ENCODE results near the gene MPZL2.
"Not testable (repeated sequence)": the region's sequence is repeated elsewhere in the genome, so short reads cannot be mapped to it uniquely, and the experiment has no call there.

Gene MPZL2

GRCh38 chr11:118263695-118264568 lies at the start of gene MPZL2:
Gene MPZL2 (minus strand): TSS chr11:118264297. CDS start chr11:118264153, 144 bp downstream.
- no peak for DNase-seq

- no peak for DNase-seq
These were observed 49.1 kb upstream of the MPZL2 start for GRCh38 chr11:118313242-118313641.

- DNase-seq, result no peak
These were observed 48.2 kb upstream of the MPZL2 start for GRCh38 chr11:118312328-118312727.

GRCh38 chr11:118311518-118311917 lies 47.4 kb upstream of the MPZL2 start:
- no peak for DNase-seq

GRCh38 chr11:118310781-118311485 lies 46.8 kb upstream of the MPZL2 start:
- DNase-seq, result no peak

GRCh38 chr11:118310271-118310670 lies 46.2 kb upstream of the MPZL2 start:
- DNase-seq, result no peak

GRCh38 chr11:118308995-118309528 lies 45.0 kb upstream of the MPZL2 start:
- DNase-seq, result not testable (repeated sequence)

GRCh38 chr11:118306556-118306955 lies 42.5 kb upstream of the MPZL2 start:
- no peak for DNase-seq

GRCh38 chr11:118305726-118306125 lies 41.6 kb upstream of the MPZL2 start:
- no peak for DNase-seq

- DNase-seq, result no peak
These were observed 40.6 kb upstream of the MPZL2 start, which contains the start of gene CD3E for GRCh38 chr11:118304568-118305248. Gene CD3E (plus strand): TSS chr11:118304730. CDS start chr11:118304953, 223 bp downstream.

- no peak for DNase-seq
These were observed 40.1 kb upstream of the MPZL2 start for GRCh38 chr11:118304227-118304567.

GRCh38 chr11:118301600-118302195 lies 37.6 kb upstream of the MPZL2 start:
- no peak for DNase-seq

GRCh38 chr11:118295815-118296454 lies 31.8 kb upstream of the MPZL2 start:
- no peak for DNase-seq

- DNase-seq, result no peak
These were observed 31.1 kb upstream of the MPZL2 start for GRCh38 chr11:118295199-118295598.

GRCh38 chr11:118294053-118294452 lies 30.0 kb upstream of the MPZL2 start:
- no peak for DNase-seq

- DNase-seq, result no peak
These were observed 27.5 kb upstream of the MPZL2 start for GRCh38 chr11:118291477-118292135.

- peak in 2 of 56 donors; percentile 4 to 33 for DNase-seq
These were observed 26.8 kb upstream of the MPZL2 start for GRCh38 chr11:118290923-118291322.

- DNase-seq, result no peak
These were observed 25.3 kb upstream of the MPZL2 start for GRCh38 chr11:118289401-118289800.

GRCh38 chr11:118287006-118287405 lies 22.9 kb upstream of the MPZL2 start:
- no peak for DNase-seq

- DNase-seq, result no peak
These were observed 22.4 kb upstream of the MPZL2 start for GRCh38 chr11:118286545-118286944.

All from amygdala (tissue), 56 donors.